HepG2 (cell line): ENCODE measurements around the gene ZFYVE28. TPM values are rescaled to one million over a fixed set of nuclear protein-coding genes. Genes with fewer than 3 reads are reported as not detected.

Experiments used
- ATAC-seq: fragments of 200-7000 bp; cut with Tn5 transposase; 3 replicates; pipeline ENCODE4 v1.9.1; 2020; ENCODE audit warnings: mild to moderate bottlenecking, moderate library complexity
- BruUV-seq: library from RNA; stranded (reverse); fragments of 400-500 nt; replicated peaks from 2 replicates; lab custom pipeline; 2021; lab: Mats Ljungman, UMichigan
- CTCF ChIA-PET: fragments of 300-600 bp; formaldehyde crosslinking; extraction: SDS; loops from one replicate; lab custom pipeline; 2021; ENCODE audit warnings: low total read pairs, inconsistent platforms, low intra/inter-chr PET ratio; lab: Yijun Ruan, JAX
- POLR2A ChIA-PET: fragments of 350-600 bp; sonication (Branson Sonifier 250); formaldehyde crosslinking; loops from one replicate; lab custom pipeline; 2020; ENCODE audit warnings: antibody characterized with exemption, inconsistent platforms; lab: Yijun Ruan, JAX
- DNase-seq: peaks from one replicate; pipeline ENCODE4 v3.0.0-alpha.2; 2015; ENCODE audit warnings: low spot score
- FAIRE-seq: peaks from 3 replicates; lab custom pipeline; 2011; peaks lifted over from hg19 to GRCh38; lab: Jason Lieb, UNC
- H2AFZ ChIP-seq: one replicate; pipeline ENCODE4 v1.6.1; 2011; ENCODE audit warnings: low read length, inconsistent platforms
- H3K27ac ChIP-seq: fragments of 300-600 bp; 3 replicates; pipeline ENCODE4 v1.8.0; 2011; ENCODE audit warnings: mixed run types, mild to moderate bottlenecking, mixed read lengths, low read length, inconsistent platforms; ENCODE audit not compliant: insufficient read depth; ENCODE audit errors: extremely low read length
- H3K27me3 ChIP-seq, 2 experiments: fragments of 200-600 bp in 1 of 2; 2 replicates in 1 of 2; 3 replicates in 1 of 2; pipeline versions ENCODE4 v1.6.0 to v1.8.0; 2011; ENCODE audit warnings: low read length in 2 of 2, mild to moderate bottlenecking in 2 of 2, moderate library complexity in 2 of 2, inconsistent platforms in 1 of 2; ENCODE audit not compliant: insufficient read depth in 2 of 2, control insufficient read depth in 1 of 2
- H3K36me3 ChIP-seq, 2 experiments: fragments of 200-600 bp in 1 of 2; replicated peaks in 1 of 2; 2 replicates in 1 of 2; 3 replicates in 1 of 2; pipeline versions ENCODE4 v1.5.1 to v1.8.0; 2011; ENCODE audit warnings: low read length in 2 of 2, inconsistent platforms in 1 of 2; ENCODE audit not compliant: insufficient read depth in 2 of 2, control insufficient read depth in 1 of 2
- H3K4me1 ChIP-seq: 2 replicates; pipeline ENCODE4 v1.5.1; 2012; ENCODE audit warnings: low read length, inconsistent platforms; ENCODE audit not compliant: insufficient read depth
- H3K4me2 ChIP-seq: 2 replicates; pipeline ENCODE4 v1.6.0; 2011; ENCODE audit warnings: low read depth, low read length, inconsistent platforms
- H3K4me3 ChIP-seq, 3 experiments: fragments of 200-600 bp in 1 of 3; sonication (generic), shearing (Covaris generic) in 1 of 3; replicated peaks in 1 of 3; 2 replicates each; pipeline ENCODE4 v1.5.1; 2011 to 2016; ENCODE audit warnings: low read length in 3 of 3, inconsistent platforms in 2 of 3, low read depth in 2 of 3, mild to moderate bottlenecking in 2 of 3, control low read depth in 1 of 3, mixed read lengths in 1 of 3; ENCODE audit not compliant: insufficient read depth in 1 of 3
- H3K79me2 ChIP-seq: one replicate; pipeline ENCODE4 v1.6.1; 2011; ENCODE audit warnings: low read length, inconsistent platforms; ENCODE audit not compliant: insufficient read depth
- H3K9ac ChIP-seq: 2 replicates; pipeline ENCODE4 v1.6.0; 2011; ENCODE audit warnings: mild to moderate bottlenecking, low read depth, low read length, inconsistent platforms; ENCODE audit not compliant: insufficient read depth
- H3K9me3 ChIP-seq: 2 replicates; pipeline ENCODE4 v1.5.1; 2012; ENCODE audit warnings: mild to moderate bottlenecking, low read length
- H4K20me1 ChIP-seq: 2 replicates; pipeline ENCODE4 v1.6.0; 2011; ENCODE audit warnings: inconsistent platforms, mild to moderate bottlenecking, low read length, moderate library complexity; ENCODE audit not compliant: insufficient read depth
- CSRNP2 ChIP-seq: sonication (generic); formaldehyde crosslinking; conservative IDR thresholded peaks from 2 replicates; pipeline ENCODE4 v1.8.0; 2022; ENCODE audit warnings: low read depth, missing genetic modification reagents
- FUBP1 ChIP-seq: sonication (generic); formaldehyde crosslinking; IDR thresholded peaks from 2 replicates; pipeline ENCODE4 v1.5.1; 2020; ENCODE audit warnings: missing genetic modification reagents, mild to moderate bottlenecking, borderline replicate concordance
- GPBP1L1 ChIP-seq: sonication (generic); formaldehyde crosslinking; IDR thresholded peaks from 2 replicates; pipeline ENCODE4 v1.5.0; 2020; ENCODE audit warnings: mild to moderate bottlenecking, missing genetic modification reagents
- HDAC1 ChIP-seq: sonication (generic); formaldehyde crosslinking; IDR thresholded peaks from 2 replicates; pipeline ENCODE4 v1.5.1; 2020; ENCODE audit warnings: mild to moderate bottlenecking, missing genetic modification reagents
- HMG20A ChIP-seq: IDR thresholded peaks from 2 replicates; pipeline ENCODE4 v1.6.1; 2016; ENCODE audit warnings: borderline replicate concordance
- HMGXB4 ChIP-seq, 2 experiments: sonication (generic) in 1 of 2; formaldehyde crosslinking in 1 of 2; IDR thresholded peaks; 2 replicates each; pipeline versions ENCODE4 v1.4.0 to v1.6.1; 2018 to 2020; ENCODE audit warnings: missing genetic modification reagents in 2 of 2, borderline replicate concordance in 1 of 2, low read depth in 1 of 2, mild to moderate bottlenecking in 1 of 2, missing biosample characterization in 1 of 2
- IKZF1 ChIP-seq: fragments of 450-650 bp; IDR thresholded peaks from 2 replicates; pipeline ENCODE4 v1.7.1; 2016
- PHF20 ChIP-seq: sonication (generic); formaldehyde crosslinking; IDR thresholded peaks from 2 replicates; pipeline ENCODE4 v1.5.0; 2020; ENCODE audit warnings: mild to moderate bottlenecking, missing genetic modification reagents
- RFX5 ChIP-seq: IDR thresholded peaks from 2 replicates; pipeline ENCODE4 v1.6.1; 2011; ENCODE audit warnings: low read depth, low read length, improper control_type of control experiment
- TAF15 ChIP-seq: fragments of 200-400 bp; formaldehyde crosslinking; IDR thresholded peaks from one replicate; pipeline ENCODE4 v1.6.1; 2018; ENCODE audit warnings: mild to moderate bottlenecking, low read depth, low read length; ENCODE audit not compliant: poor library complexity, severe bottlenecking
- ZBTB38 ChIP-seq: sonication (generic); formaldehyde crosslinking; IDR thresholded peaks from 2 replicates; pipeline ENCODE4 v1.5.1; 2020; ENCODE audit warnings: mild to moderate bottlenecking, missing genetic modification reagents
- ZNF234 ChIP-seq: sonication (generic); formaldehyde crosslinking; conservative IDR thresholded peaks from 2 replicates; pipeline ENCODE4 v1.5.1; 2020; ENCODE audit warnings: mild to moderate bottlenecking, missing genetic modification reagents
- WGBS: methylation state at CpG from one replicate; pipeline ENCODE4 v1.1.6; 2017; ENCODE audit warnings: low lambda C conversion rate; 5-methylcytosine and 5-hydroxymethylcytosine counted together
- in situ Hi-C: cut with HindIII; loops from 2 replicates; pipeline ENCODE4 v1.10.0; 2017; ENCODE audit warnings: low pct_unique_long_range_greater_than_20kb; ENCODE audit not compliant: extremely low pct_ligation_motif_present
- intact Hi-C: fragments of 100-400 bp; cut with micrococcal nuclease; formaldehyde crosslinking; loops from one replicate; pipeline ENCODE4 v1.10.0; 2022; ENCODE audit not compliant: unreplicated experiment
- polyA plus RNA-seq, 8 experiments: library from polyadenylated mRNA; depleted of rRNA in 3 of 8; stranded (reverse) in 7 of 8; unstranded in 1 of 8; fragments of >200 nt; fragmentation: Illumina TruSeq in 4 of 8; extraction: Trizol in 4 of 8; gene quantifications; 2 replicates each; pipeline versions ENCODE4 v1.2.1 to v1.2.3, GENCODE V29; 2011 to 2016; ENCODE audit warnings: low read depth in 4 of 8, missing spikeins in 1 of 8, mixed read lengths in 1 of 8; ENCODE audit not compliant: insufficient read depth in 1 of 8
- total RNA-seq, 5 experiments: library from RNA; depleted of rRNA; stranded (reverse); fragments of >200 nt; fragmentation: Illumina TruSeq; extraction: Trizol; gene quantifications; 2 replicates each; pipeline ENCODE4 v1.2.3, GENCODE V29; 2016; ENCODE audit warnings: low read depth in 1 of 5

ZFYVE28 gene
- total and polyA plus RNA-seq, 2 of the 13 experiments (the other 11 are each of a cell fraction or from before 2014, with no cell fraction given) = 0.12 to 0.22 TPM

- TF ChIP-seq FUBP1 (CRISPR knock-in tag) = no peak
- no peak for TF ChIP-seq RFX5
These were observed 40.4 kb upstream of the ZFYVE28 start (continued) for GRCh38 chr4:2458546-2459491.

GRCh38 chr4:2457481-2458295 lies 39.2 kb upstream of the ZFYVE28 start:
- Histone ChIP-seq H3K4me1 (peaks cover 41% of the 10 kb centered on the region), H3K4me3 (peak overlapping the region in 1 of 3 experiments; percentile 13; a peak in 1 of 6 replicates), H3K79me2 (no peaks in the 10 kb centered on the region), H3K27me3 (peaks cover 8 to 52% of the 10 kb centered on the region in 2 experiments), H2AFZ (no peak overlapping the region), H3K9ac (no peak overlapping the region), H3K4me2 (peak overlapping the region; percentile 32), H4K20me1 (no peaks in the 10 kb centered on the region), H3K9me3 (no peaks in the 10 kb centered on the region), H3K36me3 (no peaks in the 10 kb centered on the region), H3K27ac (no peak overlapping the region)
- in situ Hi-C loops = no loop called here
- BruUV-seq = no TSS peak
- WGBS = 50% methylated on average over 19 of the region's 24 CpGs
- no peak for FAIRE-seq
- ATAC-seq = peak; percentile 57
- intact Hi-C loops = no loop called here
- CTCF ChIA-PET = no interaction called here
- DNase-seq = no peak
- POLR2A ChIA-PET = interaction anchor here (0.7 kb wide), 1 partner anchor 44 kb away, joined by 3 read pairs; no protein-coding TSS in a partner anchor
- no peak for TF ChIP-seq ZBTB38
- TF ChIP-seq PHF20 = no peak
- TF ChIP-seq GPBP1L1 (CRISPR knock-in tag) = no peak
- TF ChIP-seq HMG20A (CRISPR knock-in tag) = no peak
- TF ChIP-seq CSRNP2 = no peak
- no peak for TF ChIP-seq TAF15
- TF ChIP-seq HDAC1 (CRISPR knock-in tag) = no peak
- TF ChIP-seq IKZF1 = no peak
- no peak for TF ChIP-seq ZNF234 (CRISPR knock-in tag)
- TF ChIP-seq HMGXB4 (CRISPR knock-in tag; IDR thresholded peaks at IDR 0.05; ENCODE audit: borderline replicate concordance in 1 of 2, low read depth in 1 of 2) = no peak
